Measurements from ENCODE around the gene TEX19.

DNA sequence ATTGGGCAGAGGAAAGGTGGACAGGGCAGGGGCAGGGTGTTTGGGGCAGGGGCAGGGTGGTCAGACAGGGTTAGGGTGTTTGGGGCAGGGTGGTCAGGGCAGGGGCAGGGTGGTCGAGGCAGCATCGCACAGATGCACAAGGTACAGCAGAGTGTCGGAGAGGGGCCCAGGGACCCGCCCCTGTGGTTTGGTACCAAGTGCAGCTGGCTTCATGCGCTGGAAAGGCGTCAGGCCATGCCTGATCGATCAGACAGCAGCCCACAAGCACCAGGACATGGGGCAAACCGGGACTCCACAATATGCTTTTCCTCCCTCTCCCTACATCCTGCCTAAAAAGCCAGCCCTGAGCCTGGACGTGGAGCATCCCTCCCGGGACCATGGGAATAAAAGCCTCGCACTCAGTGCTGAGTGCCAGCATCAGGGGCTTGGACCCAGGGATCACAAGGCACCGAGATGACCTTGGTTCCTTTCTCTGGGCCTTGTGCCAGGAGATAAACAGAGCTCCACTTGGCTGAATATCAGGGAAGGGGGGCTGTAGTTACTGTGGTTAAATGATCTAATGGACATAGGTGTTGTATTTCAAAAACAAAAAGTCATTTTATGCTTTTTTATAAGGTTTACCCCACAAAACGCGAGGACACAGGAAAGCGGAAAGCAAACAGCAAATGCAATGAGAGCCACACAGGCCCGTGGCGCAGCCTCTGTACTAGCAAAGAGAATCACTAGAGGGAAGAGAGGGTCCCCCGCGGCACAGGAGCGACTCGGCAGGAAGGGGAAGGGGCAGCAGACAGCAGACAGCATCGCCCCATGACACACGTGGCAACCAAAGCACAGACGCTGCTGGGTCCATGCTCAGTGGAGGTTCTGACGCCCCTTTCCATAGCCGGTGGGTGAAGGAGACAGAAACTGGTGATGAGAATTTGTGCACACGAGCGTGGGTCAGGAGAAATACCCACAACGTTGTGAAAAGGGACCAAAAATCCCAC, 53.8 kb downstream of the TEX19 start:
- TF ChIP-seq, protein P1, sequence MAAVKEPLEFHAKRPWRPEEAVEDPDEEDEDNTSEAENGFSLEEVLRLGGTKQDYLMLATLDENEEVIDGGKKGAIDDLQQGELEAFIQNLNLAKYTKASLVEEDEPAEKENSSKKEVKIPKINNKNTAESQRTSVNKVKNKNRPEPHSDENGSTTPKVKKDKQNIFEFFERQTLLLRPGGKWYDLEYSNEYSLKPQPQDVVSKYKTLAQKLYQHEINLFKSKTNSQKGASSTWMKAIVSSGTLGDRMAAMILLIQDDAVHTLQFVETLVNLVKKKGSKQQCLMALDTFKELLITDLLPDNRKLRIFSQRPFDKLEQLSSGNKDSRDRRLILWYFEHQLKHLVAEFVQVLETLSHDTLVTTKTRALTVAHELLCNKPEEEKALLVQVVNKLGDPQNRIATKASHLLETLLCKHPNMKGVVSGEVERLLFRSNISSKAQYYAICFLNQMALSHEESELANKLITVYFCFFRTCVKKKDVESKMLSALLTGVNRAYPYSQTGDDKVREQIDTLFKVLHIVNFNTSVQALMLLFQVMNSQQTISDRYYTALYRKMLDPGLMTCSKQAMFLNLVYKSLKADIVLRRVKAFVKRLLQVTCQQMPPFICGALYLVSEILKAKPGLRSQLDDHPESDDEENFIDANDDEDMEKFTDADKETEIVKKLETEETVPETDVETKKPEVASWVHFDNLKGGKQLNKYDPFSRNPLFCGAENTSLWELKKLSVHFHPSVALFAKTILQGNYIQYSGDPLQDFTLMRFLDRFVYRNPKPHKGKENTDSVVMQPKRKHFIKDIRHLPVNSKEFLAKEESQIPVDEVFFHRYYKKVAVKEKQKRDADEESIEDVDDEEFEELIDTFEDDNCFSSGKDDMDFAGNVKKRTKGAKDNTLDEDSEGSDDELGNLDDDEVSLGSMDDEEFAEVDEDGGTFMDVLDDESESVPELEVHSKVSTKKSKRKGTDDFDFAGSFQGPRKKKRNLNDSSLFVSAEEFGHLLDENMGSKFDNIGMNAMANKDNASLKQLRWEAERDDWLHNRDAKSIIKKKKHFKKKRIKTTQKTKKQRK (IDR thresholded peaks at IDR 0.05; ENCODE audit: borderline replicate concordance, low read depth, low read length) = no peak
- TF ChIP-seq, protein P2, sequence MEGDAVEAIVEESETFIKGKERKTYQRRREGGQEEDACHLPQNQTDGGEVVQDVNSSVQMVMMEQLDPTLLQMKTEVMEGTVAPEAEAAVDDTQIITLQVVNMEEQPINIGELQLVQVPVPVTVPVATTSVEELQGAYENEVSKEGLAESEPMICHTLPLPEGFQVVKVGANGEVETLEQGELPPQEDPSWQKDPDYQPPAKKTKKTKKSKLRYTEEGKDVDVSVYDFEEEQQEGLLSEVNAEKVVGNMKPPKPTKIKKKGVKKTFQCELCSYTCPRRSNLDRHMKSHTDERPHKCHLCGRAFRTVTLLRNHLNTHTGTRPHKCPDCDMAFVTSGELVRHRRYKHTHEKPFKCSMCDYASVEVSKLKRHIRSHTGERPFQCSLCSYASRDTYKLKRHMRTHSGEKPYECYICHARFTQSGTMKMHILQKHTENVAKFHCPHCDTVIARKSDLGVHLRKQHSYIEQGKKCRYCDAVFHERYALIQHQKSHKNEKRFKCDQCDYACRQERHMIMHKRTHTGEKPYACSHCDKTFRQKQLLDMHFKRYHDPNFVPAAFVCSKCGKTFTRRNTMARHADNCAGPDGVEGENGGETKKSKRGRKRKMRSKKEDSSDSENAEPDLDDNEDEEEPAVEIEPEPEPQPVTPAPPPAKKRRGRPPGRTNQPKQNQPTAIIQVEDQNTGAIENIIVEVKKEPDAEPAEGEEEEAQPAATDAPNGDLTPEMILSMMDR (IDR thresholded peaks at IDR 0.05 in 2 of 3, conservative IDR thresholded peaks at IDR 0.05 in 1 of 3; ENCODE audit: insufficient read depth in 2 of 3, low read depth in 1 of 3, low read length in 3 of 3) = no peak
- TF ChIP-seq CREB1 (IDR thresholded peaks at IDR 0.05) (no peak), CREB1 (CRISPR knock-in tag; IDR thresholded peaks at IDR 0.05) (no peak), ZNF12 (CRISPR knock-in tag; IDR thresholded peaks at IDR 0.05) (no peak), EP300 (IDR thresholded peaks at IDR 0.05; ENCODE audit: low read length) (no peak), NFYB (IDR thresholded peaks at IDR 0.05; ENCODE audit: extremely low read depth, insufficient read length) (no peak), ZNF23 (CRISPR knock-in tag; IDR thresholded peaks at IDR 0.05) (no peak), SRF (CRISPR knock-in tag; IDR thresholded peaks at IDR 0.05) (no peak), ZNF140 (CRISPR knock-in tag; IDR thresholded peaks at IDR 0.05) (no peak), POLR2A (conservative IDR thresholded peaks at IDR 0.05) (no peak), THRAP3 (IDR thresholded peaks at IDR 0.05; ENCODE audit: borderline replicate concordance) (no peak), ZNF239 (CRISPR knock-in tag; IDR thresholded peaks at IDR 0.05) (no peak), ADNP (tag; IDR thresholded peaks at IDR 0.05) (no peak)
